ENCODE data around the gene CREBBP. TPM values are rescaled to one million over a fixed set of nuclear protein-coding genes. Genes with fewer than 3 reads are reported as not detected.

Gene CREBBP
- 17.4 and 34.6 TPM in 2 replicates for total RNA-seq

GRCh38 chr16:3880623-3881498 lies at the start of gene CREBBP:
Gene CREBBP (minus strand): TSS chr16:3880713. CDS start chr16:3879916, 797 bp downstream.

DNA sequence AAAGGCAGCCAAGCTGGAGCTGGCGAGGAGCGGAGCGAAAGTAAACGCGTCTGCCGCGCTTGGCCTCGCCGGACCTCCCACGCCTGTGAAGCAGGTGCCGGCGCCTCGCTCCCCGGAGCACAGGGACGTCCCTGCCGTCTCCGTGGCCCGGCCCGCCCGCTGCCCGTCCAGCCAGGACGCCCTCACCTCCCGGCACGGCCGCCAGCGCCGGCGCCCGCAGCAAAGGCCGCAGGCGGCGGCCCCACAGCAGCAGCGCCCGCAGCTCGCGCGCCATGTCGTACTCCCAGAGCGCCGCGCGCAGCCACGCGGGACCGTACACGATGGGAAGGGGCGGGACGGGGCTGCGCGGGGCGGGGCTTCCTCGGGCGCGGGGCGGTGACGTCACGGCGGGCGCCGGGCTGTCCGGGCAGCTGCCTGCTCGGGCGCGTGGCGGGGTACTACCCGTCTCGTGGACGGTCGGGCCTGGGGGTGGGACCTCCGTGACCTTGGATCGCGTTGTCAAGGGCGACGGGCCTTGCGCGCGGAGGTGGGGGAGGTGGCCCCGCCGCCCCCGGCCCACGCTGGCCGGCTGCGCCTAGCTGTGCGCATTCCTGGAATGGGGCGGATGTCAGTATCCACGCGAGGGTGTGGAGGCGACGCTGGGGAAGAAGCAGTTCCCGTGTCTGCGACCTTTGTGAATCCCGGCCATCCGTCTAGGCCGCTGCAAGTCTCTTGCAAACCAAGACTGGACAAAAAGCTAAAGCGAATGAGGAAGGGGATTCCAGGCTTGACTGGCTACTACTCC lies 163.1 kb downstream of the CREBBP start, which contains the start of gene TRAP1:
TSS of gene TRAP1 (minus strand) at position 290 of the 784 bp plus-strand sequence. CDS start at position 274, 16 bp downstream.

Other genes with a start within 250 kb of the CREBBP start
- 10.6 and 17.7 TPM in 2 replicates for gene DNASE1, start 226.0 kb downstream of the CREBBP start, total RNA-seq
- 81.0 and 125 TPM in 2 replicates for gene TRAP1, start 163.2 kb downstream of the CREBBP start, total RNA-seq
- 13.4 and 15.0 TPM in 2 replicates for gene ADCY9, start 235.7 kb upstream of the CREBBP start, total RNA-seq

Data from mesangial cell (primary cell).